Measurements from ENCODE around the gene SCN2A. TPM values are rescaled to one million over a fixed set of nuclear protein-coding genes. Genes with fewer than 3 reads are reported as not detected.

SCN2A gene
- total RNA-seq, 1 donor from 2014 or later = 0.13 TPM

Other genes with a start within 250 kb of the SCN2A start
- 0.35 TPM for gene SCN3A, start 35.4 kb upstream of the SCN2A start, total RNA-seq
- gene CSRNP3, start 230.3 kb downstream of the SCN2A start, total RNA-seq = 2.9 TPM